Fibroblast of lung (primary cell): ENCODE results near the gene GNG7.

Source experiments
- EZH2 ChIP-seq: IDR thresholded peaks from 2 replicates; pipeline ENCODE4 v1.5.1; 2012; ENCODE audit warnings: low read length, control low read depth, mild to moderate bottlenecking; ENCODE audit errors: missing control alignments
- TF ChIP-seq, protein P1 (sequence below), 2 donors: IDR thresholded peaks in 1 of 2; conservative IDR thresholded peaks in 1 of 2; 1 replicate in 1 of 2; 2 replicates in 1 of 2; pipeline ENCODE4 v1.5.1; 2011 to 2012; ENCODE audit warnings: low read length in 2 of 2, control low read depth in 1 of 2, inconsistent platforms in 1 of 2, low read depth in 1 of 2, mild to moderate bottlenecking in 1 of 2

DNA sequence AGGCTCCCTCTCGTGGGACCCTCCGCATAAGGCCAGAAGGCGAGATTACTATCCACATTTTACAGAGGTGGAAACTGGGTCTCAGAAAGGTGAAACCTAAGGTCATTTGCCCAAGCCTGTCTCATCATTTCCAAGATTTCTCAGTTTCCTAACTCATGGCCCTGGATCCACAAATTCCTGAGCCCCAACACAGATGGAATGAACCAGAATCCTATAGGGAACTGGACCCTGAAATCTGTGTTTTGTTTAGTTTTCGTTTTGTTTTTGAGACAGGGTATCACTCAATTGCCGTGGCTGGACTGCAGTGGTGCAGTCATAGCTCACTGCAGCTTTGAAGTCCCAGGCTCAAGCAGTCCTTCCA is 563 bp upstream of the GNG7 start:
- TF ChIP-seq EZH2 = no peak
- TF ChIP-seq, protein P1, sequence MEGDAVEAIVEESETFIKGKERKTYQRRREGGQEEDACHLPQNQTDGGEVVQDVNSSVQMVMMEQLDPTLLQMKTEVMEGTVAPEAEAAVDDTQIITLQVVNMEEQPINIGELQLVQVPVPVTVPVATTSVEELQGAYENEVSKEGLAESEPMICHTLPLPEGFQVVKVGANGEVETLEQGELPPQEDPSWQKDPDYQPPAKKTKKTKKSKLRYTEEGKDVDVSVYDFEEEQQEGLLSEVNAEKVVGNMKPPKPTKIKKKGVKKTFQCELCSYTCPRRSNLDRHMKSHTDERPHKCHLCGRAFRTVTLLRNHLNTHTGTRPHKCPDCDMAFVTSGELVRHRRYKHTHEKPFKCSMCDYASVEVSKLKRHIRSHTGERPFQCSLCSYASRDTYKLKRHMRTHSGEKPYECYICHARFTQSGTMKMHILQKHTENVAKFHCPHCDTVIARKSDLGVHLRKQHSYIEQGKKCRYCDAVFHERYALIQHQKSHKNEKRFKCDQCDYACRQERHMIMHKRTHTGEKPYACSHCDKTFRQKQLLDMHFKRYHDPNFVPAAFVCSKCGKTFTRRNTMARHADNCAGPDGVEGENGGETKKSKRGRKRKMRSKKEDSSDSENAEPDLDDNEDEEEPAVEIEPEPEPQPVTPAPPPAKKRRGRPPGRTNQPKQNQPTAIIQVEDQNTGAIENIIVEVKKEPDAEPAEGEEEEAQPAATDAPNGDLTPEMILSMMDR (conservative IDR thresholded peaks at IDR 0.05 in 1 of 2, IDR thresholded peaks at IDR 0.05 in 1 of 2; ENCODE audit: low read depth in 1 of 2, low read length in 2 of 2) = no peak
